GM21515 (cell line): ENCODE measurements around the gene NFS1.
"Not testable (repeated sequence)": the region's sequence is repeated elsewhere in the genome, so short reads cannot be mapped to it uniquely, and the experiment has no call there.

Source experiments
- ATAC-seq: cut with Tn5 transposase; IDR thresholded peaks from one replicate; pipeline ENCODE4 v1.9.1; 2021; ENCODE audit not compliant: unreplicated experiment

The NFS1 gene

GRCh38 chr20:35710039-35710438, 10.9 kb upstream of the NFS1 start:
- ATAC-seq = no peak

- ATAC-seq = no peak
Measured at GRCh38 chr20:35709259-35709658, 10.1 kb upstream of the NFS1 start.

- ATAC-seq = no peak
Measured at GRCh38 chr20:35708502-35708901, 9.3 kb upstream of the NFS1 start.

- ATAC-seq = not testable (repeated sequence)
Measured at GRCh38 chr20:35706591-35707529, 7.7 kb upstream of the NFS1 start.

GRCh38 chr20:35705894-35706293, 6.7 kb upstream of the NFS1 start:
- ATAC-seq = not testable (repeated sequence)

- ATAC-seq = no peak
Measured at GRCh38 chr20:35704514-35705261, 5.5 kb upstream of the NFS1 start.

- no peak for ATAC-seq
Measured at GRCh38 chr20:35702824-35703695, 3.9 kb upstream of the NFS1 start.

GRCh38 chr20:35702051-35702823, 3.1 kb upstream of the NFS1 start:
- no peak for ATAC-seq

- ATAC-seq = no peak
Measured at GRCh38 chr20:35700625-35701148, 1.5 kb upstream of the NFS1 start.

- ATAC-seq = no peak
Measured at GRCh38 chr20:35699957-35700624, 939 bp upstream of the NFS1 start.

- peak; percentile 33 for ATAC-seq
Measured at GRCh38 chr20:35698298-35699126, 640 bp downstream of the NFS1 start.

GRCh38 chr20:35697696-35698297, 1.4 kb downstream of the NFS1 start:
- ATAC-seq = no peak

- no peak for ATAC-seq
Measured at GRCh38 chr20:35695978-35696377, 3.2 kb downstream of the NFS1 start.

- no peak for ATAC-seq
Measured at GRCh38 chr20:35695245-35695749, 3.9 kb downstream of the NFS1 start.

GRCh38 chr20:35690265-35690664, 8.9 kb downstream of the NFS1 start:
- no peak for ATAC-seq

GRCh38 chr20:35686872-35687271, 12.3 kb downstream of the NFS1 start:
- ATAC-seq = not testable (repeated sequence)

GRCh38 chr20:35685368-35685767, 13.8 kb downstream of the NFS1 start:
- not testable (repeated sequence) for ATAC-seq

- no peak for ATAC-seq
Measured at GRCh38 chr20:35681960-35682359, 17.2 kb downstream of the NFS1 start.
